ENCODE results near the gene NOP10. TPM values are rescaled to one million over a fixed set of nuclear protein-coding genes. Genes with fewer than 3 reads are reported as not detected.

Gene NOP10
- total and polyA plus RNA-seq, 2 of the 8 experiments (the other 6 are each of a cell fraction or from before 2014, with no cell fraction given): 285 to 981 TPM

GRCh38 chr15:34373951-34374350 is 31.0 kb upstream of the NOP10 start (continued):
- TF ChIP-seq USF2 (IDR thresholded peaks at IDR 0.05; ENCODE audit: low read length): no peak
- no peak for TF ChIP-seq E2F6 (IDR thresholded peaks at IDR 0.05)
- TF ChIP-seq SIN3A (conservative IDR thresholded peaks at IDR 0.05 in 1 of 2, IDR thresholded peaks at IDR 0.05 in 1 of 2; ENCODE audit: low read depth in 1 of 2, low read length in 2 of 2): no peak
- no peak for TF ChIP-seq BCL11A (IDR thresholded peaks at IDR 0.05; ENCODE audit: low read depth in 2 of 2, low read length in 2 of 2)
- TF ChIP-seq MAX (IDR thresholded peaks at IDR 0.05): no peak

Measured in H1 (cell line).